ENCODE measurements around the gene NSDHL. TPM values are rescaled to one million over a fixed set of nuclear protein-coding genes. Genes with fewer than 3 reads are reported as not detected.

NSDHL gene
- total RNA-seq, 1 donor from 2014 or later: 26.7 TPM

- ATAC-seq: peak; percentile 29
- intact Hi-C loops (cut with micrococcal nuclease): no loop called here
- DNase-seq: no peak
Observed at GRCh38 chrX:152886716-152887115, 55.9 kb downstream of the NSDHL start.

GRCh38 chrX:152892499-152892898 lies 61.6 kb downstream of the NSDHL start:
- no peak for DNase-seq
- ATAC-seq: no peak
- intact Hi-C loops (cut with micrococcal nuclease): no loop called here

DNA sequence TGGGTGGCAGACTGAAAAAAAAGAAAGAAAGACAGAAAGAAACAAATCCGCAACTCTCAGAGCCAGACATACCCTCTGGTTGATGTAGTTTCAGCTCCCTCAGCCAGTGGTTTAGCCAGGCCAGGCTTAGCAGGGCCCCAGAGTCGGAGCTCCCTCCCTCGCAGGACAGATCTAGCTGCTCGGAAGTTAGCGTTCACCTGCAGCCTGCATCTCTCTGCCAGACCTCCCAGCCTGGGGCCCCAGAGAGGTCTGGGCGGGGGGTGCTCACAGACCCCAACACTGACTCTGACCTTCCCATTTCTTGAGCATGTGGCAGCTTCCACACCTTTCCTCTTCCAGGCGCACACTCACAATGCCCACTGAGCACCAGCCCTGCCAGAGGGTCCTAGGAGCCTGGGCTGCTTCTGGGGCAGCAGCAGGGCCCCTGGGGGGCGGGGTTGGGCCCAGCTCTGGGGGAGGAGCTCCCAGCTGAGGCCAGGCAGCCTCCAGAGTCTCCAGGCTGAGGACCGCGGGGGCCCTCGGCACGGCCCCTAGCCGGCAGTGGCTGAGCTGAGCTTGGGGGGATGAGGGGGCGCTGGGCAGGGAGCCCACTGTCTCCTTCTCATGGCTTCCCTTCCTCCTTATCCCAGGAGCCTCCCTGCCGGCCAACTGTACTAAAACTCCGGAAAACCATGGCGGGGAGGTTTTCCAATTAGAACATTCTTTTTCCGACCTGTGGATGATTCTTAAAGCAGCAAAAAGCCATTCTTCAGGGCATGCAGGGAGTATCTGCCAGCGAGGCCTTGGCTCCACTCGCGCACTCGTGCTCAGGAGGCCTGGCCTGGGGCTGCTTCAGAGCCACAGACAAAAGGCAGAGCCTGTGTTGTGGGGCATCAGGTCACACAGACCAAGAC lies 62.4 kb downstream of the NSDHL start:
- ATAC-seq (no peak), DNase-seq (no peak)
- intact Hi-C loops (cut with micrococcal nuclease): no loop called here

DNA sequence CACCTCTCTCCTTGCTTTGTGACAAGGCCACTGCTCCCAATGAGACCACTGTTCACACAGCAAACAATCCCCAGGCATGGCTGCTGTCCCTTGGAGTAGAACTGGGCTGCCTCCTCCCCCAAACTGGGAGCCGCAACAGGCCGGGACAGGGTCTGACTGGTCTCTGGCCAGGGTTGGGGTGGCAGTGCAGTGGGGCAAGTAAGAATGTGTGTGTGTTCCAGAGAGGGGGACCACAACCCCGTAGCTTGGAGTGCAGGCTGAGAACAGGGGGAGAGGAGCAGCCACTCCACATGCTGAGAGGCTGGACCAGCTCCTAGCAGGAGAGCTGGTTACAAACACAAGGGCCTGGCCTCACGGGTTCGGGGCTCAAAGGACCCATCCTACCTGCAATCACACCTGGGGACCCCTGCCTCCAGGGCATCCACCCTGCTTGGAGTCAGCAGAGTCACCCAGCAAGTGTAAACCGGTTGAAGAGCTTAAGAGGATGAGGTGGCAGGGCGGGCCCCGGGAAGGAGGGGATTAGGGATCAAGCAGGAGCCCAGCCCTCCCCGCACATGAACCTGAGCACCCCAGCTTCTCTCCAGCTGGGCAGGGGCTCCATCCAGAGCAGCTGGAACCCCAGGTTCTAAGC lies 63.2 kb downstream of the NSDHL start:
- DNase-seq (no peak), ATAC-seq (no peak)
- intact Hi-C loops (cut with micrococcal nuclease): no loop called here

- DNase-seq (no peak), ATAC-seq (no peak)
- intact Hi-C loops (cut with micrococcal nuclease): no loop called here
Observed at GRCh38 chrX:152895121-152895520, 64.3 kb downstream of the NSDHL start.

DNA sequence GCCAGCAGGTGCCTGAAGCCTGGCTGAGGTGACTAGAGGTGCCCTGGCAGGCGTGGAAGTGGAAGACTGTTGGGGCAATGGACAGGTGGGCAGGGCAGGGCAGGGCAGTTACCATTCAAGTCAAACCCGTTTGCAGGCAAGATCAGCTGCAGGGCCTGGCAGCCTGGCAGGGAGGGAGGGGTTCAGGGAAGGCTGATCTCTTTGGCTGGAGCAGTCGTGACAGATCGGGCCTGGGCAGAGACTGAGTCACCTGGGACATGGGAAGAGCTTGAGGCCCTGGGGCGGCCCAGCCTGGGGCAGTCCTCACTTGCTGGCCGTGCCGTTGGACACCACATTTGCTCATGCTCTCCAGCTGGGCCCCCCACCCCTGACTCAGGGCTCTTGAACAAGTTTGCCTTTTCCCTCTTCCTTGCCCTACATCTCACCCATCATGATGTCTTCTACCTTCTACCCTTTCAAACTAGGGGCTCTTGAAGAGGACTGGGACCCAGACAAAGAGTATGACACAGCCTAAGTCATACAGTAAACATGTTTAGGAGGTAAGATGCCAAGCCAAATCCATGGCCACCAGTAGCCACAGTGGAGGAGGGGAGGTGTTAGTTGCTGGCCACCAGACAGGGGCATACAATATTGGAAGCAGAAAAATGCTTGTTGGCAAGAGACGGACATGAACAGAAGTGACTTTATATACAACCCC lies 65.0 kb downstream of the NSDHL start:
- intact Hi-C loops (cut with micrococcal nuclease): no loop called here
- ATAC-seq (no peak), DNase-seq (no peak)

DNA sequence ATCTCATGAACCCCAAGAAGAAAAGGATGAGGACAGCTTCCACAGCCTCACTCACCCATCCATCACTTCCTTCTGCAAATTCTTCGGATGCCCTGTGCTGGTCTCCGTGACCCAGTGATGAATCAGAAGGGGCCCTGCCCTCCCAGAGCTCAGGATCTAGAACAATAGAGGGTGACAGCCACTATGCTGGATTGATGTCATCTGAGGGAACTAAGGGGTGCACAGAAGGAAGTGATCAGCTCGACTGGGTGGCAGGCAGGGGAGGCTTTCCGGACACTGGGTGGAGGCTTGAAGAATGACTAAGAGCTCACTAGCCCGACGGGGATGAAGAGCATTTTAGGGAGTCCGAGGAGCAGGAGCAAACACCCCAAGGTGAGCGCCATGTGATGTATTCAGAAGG lies 65.6 kb downstream of the NSDHL start:
- intact Hi-C loops (cut with micrococcal nuclease): no loop called here
- DNase-seq (no peak), ATAC-seq (no peak)

DNA sequence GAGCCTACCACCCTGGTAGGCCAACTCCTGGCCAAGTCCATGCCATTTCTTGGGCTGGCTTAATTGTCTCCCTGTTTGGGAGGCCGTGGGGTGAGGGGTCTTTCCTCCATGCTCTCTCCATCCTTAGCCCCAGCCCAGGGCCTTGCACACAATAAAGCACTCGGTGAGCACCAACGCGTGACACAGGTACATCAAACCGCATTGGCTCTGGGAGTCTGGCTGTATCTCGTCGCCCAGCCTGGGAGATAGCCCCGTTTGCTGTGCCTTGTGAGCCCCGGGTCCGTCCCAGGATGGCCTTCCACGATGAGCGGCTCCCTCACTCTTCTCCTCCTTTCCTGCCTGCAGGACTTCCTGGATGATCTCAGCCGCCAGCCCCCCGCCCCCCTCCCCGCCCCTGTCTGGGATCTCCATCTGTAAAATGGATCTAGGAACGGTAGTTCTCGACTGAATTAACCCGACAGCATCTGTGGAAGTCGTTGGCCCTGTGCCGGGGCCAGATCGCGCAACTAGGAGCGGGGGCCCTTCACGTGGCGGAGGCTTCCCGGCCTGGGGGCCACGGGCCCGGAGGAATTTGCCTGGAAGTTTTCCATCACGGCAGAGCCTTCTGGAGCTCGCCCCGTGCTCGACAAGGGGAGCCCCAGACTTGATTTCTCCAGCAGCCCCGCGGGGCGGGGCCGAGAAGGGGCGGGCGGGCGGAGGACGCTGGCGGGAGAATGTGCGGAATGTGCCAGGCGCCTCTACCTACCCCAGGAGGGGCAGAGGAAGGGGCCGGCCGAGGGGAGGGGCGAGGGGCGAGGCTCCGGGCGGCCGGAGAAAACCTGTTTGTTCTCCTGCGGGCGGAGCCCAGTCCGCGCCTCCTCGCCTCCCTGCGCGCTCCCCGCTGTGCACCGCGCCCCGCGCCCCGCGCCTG lies 66.6 kb downstream of the NSDHL start, which contains the start of gene ZNF185:
TSS of gene ZNF185 (plus strand) at position 846 of the 910 bp plus-strand sequence. CDS start 16,423 bp downstream, outside the sequence.
- intact Hi-C loops (cut with micrococcal nuclease): no loop called here
- peak; percentile 19 for ATAC-seq
- peak; percentile 33 for DNase-seq

DNA sequence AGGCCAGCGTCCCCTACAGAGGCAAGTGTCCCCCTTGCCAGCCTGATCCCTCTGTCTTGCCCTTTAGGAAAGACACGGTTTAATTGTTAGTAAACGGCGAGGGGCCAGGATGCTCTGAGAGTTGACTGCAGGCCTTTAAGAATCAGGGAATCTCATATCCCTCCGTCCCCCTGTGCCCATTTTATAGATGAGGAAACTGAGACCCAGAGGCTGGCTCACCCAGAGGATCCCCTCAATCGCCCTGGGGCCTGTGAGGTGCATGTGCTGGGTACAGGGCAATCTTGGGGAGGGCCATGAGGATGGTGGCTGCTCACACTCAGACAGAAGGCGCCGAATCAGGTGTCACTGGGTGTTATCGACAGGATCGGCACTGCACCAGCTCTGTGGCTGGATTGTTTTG lies 67.6 kb downstream of the NSDHL start:
- ATAC-seq (no peak), DNase-seq (no peak)
- intact Hi-C loops (cut with micrococcal nuclease): no loop called here

DNA sequence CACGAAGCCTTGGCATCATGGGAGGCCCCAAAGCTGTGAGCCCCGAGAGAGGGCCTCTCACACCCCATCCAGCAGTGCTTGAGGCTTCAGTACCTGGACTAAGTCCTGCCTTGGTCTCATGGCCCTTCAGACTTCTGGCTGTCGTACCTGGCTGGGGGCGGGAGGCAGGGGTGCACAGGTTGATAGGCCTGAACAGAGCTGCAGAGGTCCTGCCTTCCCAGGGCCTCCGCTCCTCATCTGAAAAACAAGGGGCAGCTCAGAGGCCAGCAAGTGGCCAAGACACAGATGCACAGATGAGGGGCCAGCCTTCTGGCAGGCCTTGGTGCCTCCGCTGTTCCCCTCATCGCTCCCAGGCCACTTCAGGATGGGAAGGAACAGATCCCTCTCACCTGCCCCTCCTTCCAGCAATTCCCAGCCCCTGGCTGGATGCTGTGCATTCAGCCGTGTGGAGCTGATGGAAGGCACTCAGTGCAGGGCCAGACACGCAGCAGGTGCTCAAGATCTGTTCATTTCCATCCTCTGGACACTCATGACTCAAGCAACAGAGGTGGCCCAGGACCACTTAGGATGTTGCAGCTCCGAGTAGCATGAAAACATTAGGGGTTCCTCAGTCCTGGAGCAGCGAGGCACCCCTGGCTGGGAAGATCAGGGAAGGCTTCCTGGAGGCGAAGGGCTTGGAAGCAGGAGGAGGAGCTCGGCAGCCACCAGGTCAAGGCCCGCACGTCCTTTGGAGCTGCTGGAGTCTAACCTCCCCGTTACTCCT lies 68.4 kb downstream of the NSDHL start:
- intact Hi-C loops (cut with micrococcal nuclease): no loop called here
- DNase-seq (no peak), ATAC-seq (no peak)

- no peak for ATAC-seq
- DNase-seq: no peak
- intact Hi-C loops (cut with micrococcal nuclease): no loop called here
Observed at GRCh38 chrX:152899874-152900719, 69.2 kb downstream of the NSDHL start.

GRCh38 chrX:152900937-152901445 lies 70.1 kb downstream of the NSDHL start:
- ATAC-seq: no peak
- intact Hi-C loops (cut with micrococcal nuclease): no loop called here
- DNase-seq: no peak

DNA sequence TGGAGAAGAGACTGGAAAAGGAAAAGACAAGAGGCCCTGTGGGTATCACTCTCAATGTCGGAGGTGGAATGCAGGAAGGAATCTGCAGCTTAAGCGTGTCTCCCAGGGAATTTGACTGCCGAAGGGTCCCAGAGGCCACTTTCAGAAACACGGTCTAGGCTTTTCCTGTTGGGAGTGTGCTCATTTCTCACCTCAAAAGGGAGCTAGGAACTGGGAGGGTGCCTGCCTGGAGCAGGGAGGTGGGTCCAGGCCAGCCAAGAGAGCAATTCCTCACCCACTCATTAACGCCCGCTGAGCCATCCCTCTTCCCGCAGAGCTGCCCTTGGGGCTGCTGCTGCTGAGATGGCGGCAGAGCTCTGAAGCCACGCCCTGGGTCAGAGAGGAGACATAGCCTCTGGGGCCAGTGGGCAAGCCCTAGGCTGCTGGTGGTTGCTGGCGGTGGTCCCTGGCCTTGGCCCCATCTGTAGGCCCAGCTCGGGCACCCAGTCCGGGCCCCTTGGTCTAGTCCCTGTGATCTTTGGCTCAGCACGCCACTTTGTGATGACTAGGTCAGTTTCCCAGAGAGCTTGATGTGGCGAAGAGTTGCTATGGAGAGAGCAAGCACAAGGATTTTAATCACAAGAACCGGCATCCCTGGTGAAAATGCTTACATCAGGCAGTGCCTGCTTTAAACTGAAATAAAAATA lies 71.1 kb downstream of the NSDHL start:
- intact Hi-C loops (cut with micrococcal nuclease): no loop called here
- ATAC-seq (no peak), DNase-seq (no peak)

DNA sequence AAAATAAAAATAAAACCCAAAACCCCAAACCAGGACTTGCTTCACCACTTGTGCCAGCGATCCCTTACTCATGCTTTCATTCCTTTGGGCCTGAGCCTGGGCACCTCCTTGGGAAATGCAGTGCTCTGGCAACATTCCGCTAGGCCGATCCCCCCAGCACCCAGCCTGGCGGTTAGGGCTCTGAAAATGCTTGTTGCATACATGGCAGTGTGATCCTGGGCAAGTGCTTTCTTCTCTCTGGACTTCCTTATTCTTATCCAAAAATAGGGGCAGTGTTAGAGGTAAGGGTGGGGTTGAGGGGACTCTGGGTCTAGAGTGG lies 71.6 kb downstream of the NSDHL start:
- DNase-seq (no peak), ATAC-seq (no peak)
- intact Hi-C loops (cut with micrococcal nuclease): no loop called here

DNA sequence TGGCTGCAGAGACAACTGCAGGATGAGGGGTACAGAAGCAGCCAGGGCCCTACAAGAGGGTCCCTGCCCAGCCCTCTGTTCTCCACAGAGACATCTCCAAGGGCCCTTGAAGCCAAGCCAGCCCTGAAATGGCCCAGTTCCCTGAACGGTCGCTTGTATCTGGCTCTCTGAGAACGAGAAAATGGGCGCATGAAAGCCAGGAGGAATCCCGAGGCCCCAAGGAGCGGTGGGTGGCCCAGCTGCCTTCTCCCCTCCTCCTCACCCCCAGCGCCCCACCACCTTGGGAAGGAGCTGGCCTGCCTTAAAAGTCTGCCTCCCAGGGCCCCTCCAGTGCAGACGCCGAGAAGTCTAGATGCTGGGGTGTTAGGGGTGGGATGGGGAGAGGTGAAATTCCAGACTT lies 72.7 kb downstream of the NSDHL start:
- DNase-seq (no peak), ATAC-seq (no peak)
- intact Hi-C loops (cut with micrococcal nuclease): no loop called here

DNA sequence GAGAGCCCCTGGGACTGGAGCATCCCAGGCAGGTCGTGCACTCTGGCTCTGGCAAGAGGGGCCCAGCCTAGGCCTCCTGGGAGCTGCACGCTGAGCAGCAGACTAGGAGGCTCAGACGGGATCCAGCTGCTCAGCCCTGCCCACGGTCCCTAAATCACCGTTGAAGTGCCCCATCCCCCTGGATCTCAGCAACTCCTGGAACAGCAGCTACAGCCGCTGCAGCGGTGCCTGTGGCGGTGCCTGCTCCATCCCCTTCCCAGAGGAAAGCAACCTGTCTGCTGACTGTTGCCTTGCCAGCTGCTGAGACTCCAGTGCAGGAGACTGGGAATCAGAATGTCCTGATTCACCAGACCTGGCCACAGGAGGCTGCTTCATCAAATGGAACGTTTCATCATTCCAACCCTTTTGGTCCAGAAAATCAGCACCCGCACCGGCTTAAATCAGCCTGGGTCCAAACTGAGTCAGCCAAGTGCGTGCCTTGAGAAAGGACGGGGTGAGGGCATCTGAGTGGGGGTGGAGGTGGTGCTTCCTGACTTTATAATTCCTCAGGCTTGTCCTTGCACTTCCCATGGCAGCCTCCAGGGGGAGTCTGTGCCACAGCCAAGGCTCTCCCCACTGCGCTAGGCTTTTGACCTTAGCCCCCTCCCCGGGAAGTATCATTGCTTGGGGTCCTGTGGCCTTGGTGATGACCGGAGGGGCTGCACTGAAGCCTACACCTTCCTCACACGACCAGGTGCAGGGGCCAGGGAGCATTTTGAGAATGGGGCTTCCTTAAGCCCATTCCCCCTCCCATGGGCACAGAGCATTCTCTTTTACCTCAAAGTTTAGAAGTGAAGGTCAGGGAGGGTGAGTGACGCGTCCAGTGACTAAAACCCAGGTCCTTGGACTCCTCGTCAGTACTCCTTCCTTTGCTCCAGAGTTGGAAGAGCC lies 73.6 kb downstream of the NSDHL start:
- intact Hi-C loops (cut with micrococcal nuclease): no loop called here
- ATAC-seq (peak; percentile 67), DNase-seq (peak; percentile 47)

Data from left ventricle myocardium superior (tissue), 1 donor.